ENCODE data around the gene CFB.

CFB gene

DNA sequence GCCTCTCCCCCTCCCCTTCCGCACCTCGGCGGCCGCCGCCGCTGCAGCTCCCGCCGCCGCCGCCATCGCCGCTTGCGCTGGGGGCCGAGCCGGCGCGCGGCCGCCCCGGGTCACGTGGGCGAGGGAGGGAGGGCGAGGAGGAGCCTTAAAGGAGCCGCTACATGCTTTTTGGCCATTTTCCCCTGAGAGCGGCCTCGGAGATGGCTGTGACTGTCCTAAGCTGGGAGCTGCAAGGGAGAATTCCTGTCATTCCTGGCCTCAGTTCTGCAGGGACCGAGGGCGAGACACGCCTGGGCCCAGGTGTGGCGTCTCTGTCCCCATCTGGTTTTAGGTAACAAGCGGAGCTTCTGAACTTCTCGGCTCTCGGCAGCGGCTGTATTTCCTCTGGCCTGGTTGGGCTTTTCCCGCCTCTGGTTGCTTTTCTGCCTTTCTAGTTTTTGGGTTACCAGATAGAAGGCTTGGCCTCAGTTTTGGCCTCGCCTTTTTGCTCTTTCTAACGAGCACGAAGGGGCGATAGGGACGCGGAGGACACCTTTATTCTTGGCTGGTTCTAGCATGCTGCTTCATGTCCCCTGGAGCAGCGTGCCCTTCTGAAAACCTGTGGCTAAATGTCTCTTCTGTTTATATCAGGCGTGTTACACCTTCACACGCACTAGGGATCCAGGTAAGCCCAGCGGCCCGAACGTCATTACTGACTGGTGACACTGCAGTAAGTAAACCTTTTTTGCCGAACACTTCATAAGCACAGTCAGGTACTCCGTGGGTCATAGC is 48.1 kb upstream of the CFB start, which contains the start of gene EHMT2:
EHMT2 (minus strand) TSS at position 87 of the 771 bp plus-strand sequence; CDS start at position 66, 21 bp downstream.
- Histone ChIP-seq H3K36me3 (ENCODE audit: insufficient read depth, low read length) (peaks cover 23% of the 10 kb centered on the region; the same call in 1 of the 2 replicates), H4K20me1 (ENCODE audit: insufficient read depth, low read length) (no peaks in the 10 kb centered on the region), H3K4me3 (ENCODE audit: low read depth, low read length, poor library complexity, severe bottlenecking) (peak within 1 kb of the TSS; percentile 69), H3K79me2 (ENCODE audit: insufficient read depth, low read length) (no peaks in the 10 kb centered on the region), H3K9me2 (ENCODE audit: low read depth, low read length) (no peaks in the 10 kb centered on the region), H3K4me2 (ENCODE audit: low read length) (peak within 1 kb of the TSS; percentile 91), H3K4me1 (ENCODE audit: insufficient read depth, low read length, severe bottlenecking) (peaks cover 46% of the 10 kb centered on the region), H2AFZ (ENCODE audit: low read length) (no peak within 1 kb of the TSS), H3F3A (ENCODE audit: insufficient read depth, low read length) (no peaks in the 10 kb centered on the region), H3K27ac (ENCODE audit: low read depth, low read length, poor library complexity, severe bottlenecking) (peak within 1 kb of the TSS; percentile 81), H3K9ac (ENCODE audit: low read length) (peak within 1 kb of the TSS; percentile 86), H3K9me3 (ENCODE audit: low read length) (no peaks in the 10 kb centered on the region), H3K27me3 (ENCODE audit: insufficient read depth, low read length) (no peaks in the 10 kb centered on the region)
- TF ChIP-seq EZH2 (IDR thresholded peaks at IDR 0.05; ENCODE audit: borderline replicate concordance, low read length): no peak
- TF ChIP-seq, protein P1, sequence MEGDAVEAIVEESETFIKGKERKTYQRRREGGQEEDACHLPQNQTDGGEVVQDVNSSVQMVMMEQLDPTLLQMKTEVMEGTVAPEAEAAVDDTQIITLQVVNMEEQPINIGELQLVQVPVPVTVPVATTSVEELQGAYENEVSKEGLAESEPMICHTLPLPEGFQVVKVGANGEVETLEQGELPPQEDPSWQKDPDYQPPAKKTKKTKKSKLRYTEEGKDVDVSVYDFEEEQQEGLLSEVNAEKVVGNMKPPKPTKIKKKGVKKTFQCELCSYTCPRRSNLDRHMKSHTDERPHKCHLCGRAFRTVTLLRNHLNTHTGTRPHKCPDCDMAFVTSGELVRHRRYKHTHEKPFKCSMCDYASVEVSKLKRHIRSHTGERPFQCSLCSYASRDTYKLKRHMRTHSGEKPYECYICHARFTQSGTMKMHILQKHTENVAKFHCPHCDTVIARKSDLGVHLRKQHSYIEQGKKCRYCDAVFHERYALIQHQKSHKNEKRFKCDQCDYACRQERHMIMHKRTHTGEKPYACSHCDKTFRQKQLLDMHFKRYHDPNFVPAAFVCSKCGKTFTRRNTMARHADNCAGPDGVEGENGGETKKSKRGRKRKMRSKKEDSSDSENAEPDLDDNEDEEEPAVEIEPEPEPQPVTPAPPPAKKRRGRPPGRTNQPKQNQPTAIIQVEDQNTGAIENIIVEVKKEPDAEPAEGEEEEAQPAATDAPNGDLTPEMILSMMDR (IDR thresholded peaks at IDR 0.05; ENCODE audit: low read length): no peak

GRCh38 chr6:31898383-31899011 is 47.4 kb upstream of the CFB start:
- Histone ChIP-seq H3K79me2 (ENCODE audit: insufficient read depth, low read length) (no peaks in the 10 kb centered on the region), H3K27ac (ENCODE audit: low read depth, low read length, poor library complexity, severe bottlenecking) (peak overlapping the region; percentile 81), H2AFZ (ENCODE audit: low read length) (no peak overlapping the region), H3K9ac (ENCODE audit: low read length) (peak overlapping the region; percentile 86), H3K9me2 (ENCODE audit: low read depth, low read length) (no peaks in the 10 kb centered on the region), H4K20me1 (ENCODE audit: insufficient read depth, low read length) (no peaks in the 10 kb centered on the region), H3K4me2 (ENCODE audit: low read length) (peak overlapping the region; percentile 68), H3K27me3 (ENCODE audit: insufficient read depth, low read length) (no peaks in the 10 kb centered on the region), H3K36me3 (ENCODE audit: insufficient read depth, low read length) (peaks cover 16% of the 10 kb centered on the region; the same call in 1 of the 2 replicates), H3K4me3 (ENCODE audit: low read depth, low read length, poor library complexity, severe bottlenecking) (peak overlapping the region; percentile 69), H3K9me3 (ENCODE audit: low read length) (no peaks in the 10 kb centered on the region), H3F3A (ENCODE audit: insufficient read depth, low read length) (no peaks in the 10 kb centered on the region), H3K4me1 (ENCODE audit: insufficient read depth, low read length, severe bottlenecking) (peaks cover 46% of the 10 kb centered on the region)
- no peak for TF ChIP-seq EZH2 (IDR thresholded peaks at IDR 0.05; ENCODE audit: borderline replicate concordance, low read length)
- TF ChIP-seq, protein P1 (IDR thresholded peaks at IDR 0.05; ENCODE audit: low read length): no peak

- no peaks in the 10 kb centered on the region for H3K9me2 ChIP-seq (ENCODE audit: low read depth, low read length)
- H3K27me3 ChIP-seq (ENCODE audit: insufficient read depth, low read length): no peaks in the 10 kb centered on the region
- TF ChIP-seq EZH2 (IDR thresholded peaks at IDR 0.05; ENCODE audit: borderline replicate concordance, low read length): no peak
- TF ChIP-seq, protein P1 (IDR thresholded peaks at IDR 0.05; ENCODE audit: low read length): no peak
- H3K4me3 ChIP-seq (ENCODE audit: low read depth, low read length, poor library complexity, severe bottlenecking): peak overlapping the region; percentile 69
- H3F3A ChIP-seq (ENCODE audit: insufficient read depth, low read length): no peaks in the 10 kb centered on the region
- H3K27ac ChIP-seq (ENCODE audit: low read depth, low read length, poor library complexity, severe bottlenecking): no peak overlapping the region
- peak overlapping the region; percentile 68 for H3K4me2 ChIP-seq (ENCODE audit: low read length)
- peaks cover 15% of the 10 kb centered on the region; the same call in 1 of the 2 replicates for H3K36me3 ChIP-seq (ENCODE audit: insufficient read depth, low read length)
- H3K9ac ChIP-seq (ENCODE audit: low read length): peak overlapping the region; percentile 86; the same call in 1 of the 2 replicates
- H3K9me3 ChIP-seq (ENCODE audit: low read length): no peaks in the 10 kb centered on the region
- no peak overlapping the region for H2AFZ ChIP-seq (ENCODE audit: low read length)
- H3K4me1 ChIP-seq (ENCODE audit: insufficient read depth, low read length, severe bottlenecking): peaks cover 46% of the 10 kb centered on the region
- H3K79me2 ChIP-seq (ENCODE audit: insufficient read depth, low read length): no peaks in the 10 kb centered on the region
- H4K20me1 ChIP-seq (ENCODE audit: insufficient read depth, low read length): no peaks in the 10 kb centered on the region
Observed at GRCh38 chr6:31899215-31899614, 46.7 kb upstream of the CFB start.
